Measurements from ENCODE around the gene MATK.

Gene MATK

GRCh38 chr19:3790209-3790734 lies 4.1 kb upstream of the MATK start:
- ATAC-seq (no peak), DNase-seq (no peak)

GRCh38 chr19:3788996-3789778 lies 3.0 kb upstream of the MATK start:
- DNase-seq (peak; percentile 30), ATAC-seq (peak; percentile 35)

- DNase-seq (peak; percentile 40), ATAC-seq (peak; percentile 33)
These were observed 687 bp downstream of the MATK start for GRCh38 chr19:3785451-3785937.

- ATAC-seq (no peak), DNase-seq (no peak)
These were observed 1.4 kb downstream of the MATK start for GRCh38 chr19:3784607-3785450.

GRCh38 chr19:3783660-3784584 lies 2.3 kb downstream of the MATK start:
- DNase-seq (peak; percentile 65), ATAC-seq (peak; percentile 38)

GRCh38 chr19:3782903-3783302 lies 3.3 kb downstream of the MATK start:
- no peak for ATAC-seq
- DNase-seq = no peak

- no peak for DNase-seq
- no peak for ATAC-seq
These were observed 3.9 kb downstream of the MATK start for GRCh38 chr19:3782330-3782729.

- ATAC-seq (no peak), DNase-seq (no peak)
These were observed 4.6 kb downstream of the MATK start for GRCh38 chr19:3781603-3782002.

GRCh38 chr19:3780786-3781304 lies 5.3 kb downstream of the MATK start:
- DNase-seq (no peak), ATAC-seq (no peak)

- ATAC-seq = no peak
- no peak for DNase-seq
These were observed 7.1 kb downstream of the MATK start for GRCh38 chr19:3778899-3779723.

GRCh38 chr19:3778104-3778867 lies 7.9 kb downstream of the MATK start:
- DNase-seq = no peak
- no peak for ATAC-seq

- DNase-seq = no peak
- ATAC-seq = no peak
These were observed 9.6 kb downstream of the MATK start for GRCh38 chr19:3776479-3777040.

GRCh38 chr19:3775831-3776230 lies 10.3 kb downstream of the MATK start:
- DNase-seq = no peak
- no peak for ATAC-seq

- no peak for ATAC-seq
- no peak for DNase-seq
These were observed 10.8 kb downstream of the MATK start for GRCh38 chr19:3775374-3775711.

GRCh38 chr19:3774621-3775373 lies 11.4 kb downstream of the MATK start:
- DNase-seq (no peak), ATAC-seq (no peak)

- DNase-seq = no peak
- no peak for ATAC-seq
These were observed 12.2 kb downstream of the MATK start for GRCh38 chr19:3773814-3774515.

GRCh38 chr19:3771906-3772455 lies 14.2 kb downstream of the MATK start, which contains the start of gene RAX2:
Gene RAX2 (minus strand): TSS chr19:3772228. CDS start chr19:3771742, 486 bp downstream.
- no peak for ATAC-seq

More at GRCh38 chr19:3771906-3772455, 14.2 kb downstream of the MATK start, which contains the start of gene RAX2:
- no peak for DNase-seq

Data from stimulated activated naive CD8-positive, alpha-beta T cell treated with anti-CD3 and anti-CD28 coated beads, Interleukin-15, Interleukin-2, amounts not matched to agents 100 U/mL and 50 U/mL, for 24 hours (primary cell).